Activated CD8-positive, alpha-beta memory T cell treated with anti-CD3 and anti-CD28 coated beads for 48 hours (primary cell): ENCODE measurements around the gene GPX4.

ENCODE experiments used
- DNase-seq, 3 experiments: peaks; one replicate each; pipeline ENCODE4 v3.0.0-alpha.2; 2020; ENCODE audit warnings: low read depth in 2 of 3, low spot score in 2 of 3

GPX4 gene

DNA sequence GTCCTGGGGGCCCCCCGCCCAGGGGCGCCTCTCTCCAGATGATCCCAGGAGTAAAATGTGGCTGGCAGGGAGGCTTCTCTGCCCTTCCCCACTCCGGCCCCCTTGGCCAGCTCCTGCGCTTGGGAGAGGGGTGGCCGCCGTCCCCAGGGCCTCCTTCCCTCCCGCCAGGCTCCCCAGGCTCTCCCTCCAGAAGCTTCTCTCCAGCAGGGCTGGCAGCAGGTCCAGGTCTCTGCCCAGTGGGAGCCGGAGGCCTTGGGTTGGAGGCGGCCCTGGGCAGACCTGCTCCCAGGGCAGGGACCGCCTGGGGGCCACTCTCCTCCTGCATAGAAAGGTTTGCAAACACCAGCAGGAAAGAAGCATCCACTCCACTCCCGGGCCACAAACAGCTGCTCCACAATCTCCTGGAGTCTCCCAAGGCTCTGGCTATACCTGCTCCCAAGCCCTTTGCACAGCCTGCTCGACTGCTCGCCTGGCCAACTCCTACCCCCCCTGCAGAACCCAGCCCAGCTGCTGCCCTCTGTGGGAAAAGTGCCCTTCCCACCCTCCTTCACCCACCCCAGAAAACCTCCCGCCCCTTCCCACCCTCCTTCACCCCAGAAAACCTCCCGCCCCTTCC is 44.2 kb downstream of the GPX4 start:
- DNase-seq: no peak

DNA sequence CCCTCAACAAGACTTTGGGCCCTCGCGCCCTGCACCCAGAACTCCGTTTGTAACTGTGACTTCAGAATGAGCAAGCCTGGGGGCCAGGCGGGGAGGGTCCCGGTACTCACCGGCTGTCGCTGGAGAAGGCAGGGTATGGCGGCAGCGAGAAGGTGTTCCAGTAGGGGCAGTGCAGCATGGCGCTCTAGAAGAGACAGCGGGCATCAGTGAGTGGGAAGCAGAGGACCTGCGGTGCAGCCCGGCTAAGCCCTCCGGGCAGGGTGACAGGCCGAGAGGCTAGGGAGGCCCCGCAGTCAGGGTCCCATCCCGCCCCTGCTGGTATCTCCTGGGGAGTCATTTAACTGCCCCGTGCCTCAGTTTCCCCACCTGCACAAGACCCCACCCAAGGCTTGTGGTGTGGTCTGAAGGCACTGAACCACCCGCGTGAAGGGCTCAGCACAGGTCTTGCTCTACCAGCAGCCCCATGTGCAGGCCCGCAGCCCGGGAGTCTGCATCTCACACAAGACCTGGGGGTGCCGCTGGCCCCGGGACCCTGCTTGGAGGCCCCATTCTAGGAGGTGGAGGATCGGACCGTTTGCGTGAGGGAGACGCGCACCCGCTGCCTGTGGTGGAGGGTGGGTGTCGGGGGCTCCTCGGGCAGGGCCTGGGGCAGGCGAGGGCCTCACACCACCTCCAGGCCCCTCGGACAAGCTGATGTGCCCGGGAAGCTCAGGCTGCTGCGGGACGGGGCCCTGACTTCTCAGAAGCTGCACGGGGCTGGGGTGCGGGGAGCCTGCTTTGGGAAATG is 45.7 kb downstream of the GPX4 start:
- no peak for DNase-seq

DNA sequence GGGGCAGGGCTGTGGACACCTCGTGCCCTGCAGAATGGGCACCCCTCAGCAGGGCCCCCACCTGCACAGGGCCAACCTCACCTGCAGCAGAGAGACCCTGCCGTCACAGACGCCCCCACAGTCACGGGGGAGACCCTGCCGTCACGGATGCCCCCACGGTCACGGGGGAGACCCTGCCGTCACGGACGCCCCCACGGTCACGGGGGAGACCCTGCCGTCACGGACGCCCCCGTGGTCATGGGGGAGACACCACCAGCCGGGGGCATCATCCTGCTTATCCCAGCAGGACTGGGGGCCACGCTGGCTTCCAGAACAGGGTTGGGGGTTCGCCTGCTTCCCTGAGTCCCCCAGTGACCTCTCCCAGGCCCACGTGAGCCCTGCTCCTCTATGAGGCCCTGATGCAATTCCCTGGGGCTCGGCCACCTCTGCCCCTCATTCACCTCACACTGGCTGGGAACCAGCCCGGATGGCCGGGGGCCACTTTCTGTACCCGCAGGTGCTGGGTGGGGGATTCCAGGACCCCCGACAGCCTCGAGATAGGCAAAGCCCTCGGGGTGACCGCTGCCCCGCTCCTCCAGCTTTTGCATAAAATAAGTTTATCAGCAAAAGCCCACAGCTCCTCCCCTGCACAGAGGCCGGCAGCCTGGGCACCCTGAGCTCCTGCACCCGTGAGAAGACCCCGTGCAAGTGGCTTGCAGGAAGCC is 46.7 kb downstream of the GPX4 start:
- no peak for DNase-seq

DNA sequence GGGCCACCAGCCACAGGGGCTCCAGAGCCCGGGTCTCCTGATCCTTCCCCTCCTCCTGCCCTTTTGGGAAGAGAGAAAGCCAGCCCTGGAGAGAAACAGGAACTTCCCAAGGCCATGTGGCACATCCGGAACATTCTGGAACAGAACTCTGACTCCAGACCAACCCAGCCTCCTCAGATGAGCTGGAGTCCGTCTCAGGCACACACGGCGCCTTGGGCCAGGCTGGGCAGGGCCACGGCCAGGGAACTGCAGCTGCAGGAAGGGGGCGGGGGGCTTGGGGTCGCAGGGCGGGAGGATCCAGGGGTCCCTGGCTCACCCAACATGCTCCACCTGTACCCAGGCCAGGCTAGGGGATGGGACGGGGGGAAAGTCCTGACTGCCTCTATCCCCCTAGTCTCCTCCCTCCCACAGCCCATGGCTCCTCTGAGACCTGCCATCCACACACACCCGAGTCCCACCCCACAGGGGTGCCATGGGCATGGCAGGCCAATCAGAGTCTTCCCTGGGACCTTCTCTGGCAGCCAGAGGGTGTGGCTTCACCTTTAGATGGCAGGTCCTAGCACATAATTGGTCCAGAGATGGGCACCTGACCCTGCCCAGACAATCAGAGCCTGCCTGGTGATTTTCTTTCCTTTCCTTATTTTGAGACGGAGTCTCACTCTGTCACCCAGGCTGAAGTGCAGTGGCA is 47.4 kb downstream of the GPX4 start:
- DNase-seq: no peak

DNA sequence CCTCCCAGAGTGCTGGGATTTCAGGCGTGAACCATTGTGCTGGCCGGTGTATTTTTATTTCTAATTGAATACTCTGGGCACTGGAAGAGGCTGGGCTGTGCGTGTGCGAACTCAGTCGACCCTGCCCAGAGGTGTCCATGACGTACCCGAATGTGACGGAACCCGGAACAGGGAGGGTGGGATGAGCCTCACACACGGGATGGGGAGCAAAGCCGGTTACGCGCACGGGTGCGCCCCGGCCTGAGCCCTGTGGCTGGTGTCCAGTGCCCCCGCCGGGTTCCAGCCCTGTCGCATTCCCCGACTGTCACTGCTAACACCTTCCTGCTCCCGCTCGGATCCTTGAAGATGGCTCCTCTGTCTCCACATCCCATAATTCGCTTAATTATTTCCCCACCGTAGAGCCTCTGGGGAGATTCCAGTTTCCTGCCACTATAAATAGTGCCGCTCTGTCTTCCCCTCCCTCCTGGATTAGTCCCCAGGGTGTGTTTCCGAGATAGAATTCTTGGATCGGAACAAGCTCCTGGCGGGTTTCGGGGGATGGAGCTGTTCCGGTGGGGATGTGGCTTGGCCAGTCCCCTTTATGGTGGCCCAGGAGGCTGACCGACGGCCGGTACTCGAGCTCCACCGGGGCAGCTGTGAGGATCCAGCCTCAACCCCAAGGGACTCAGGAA is 48.3 kb downstream of the GPX4 start:
- DNase-seq: no peak

DNA sequence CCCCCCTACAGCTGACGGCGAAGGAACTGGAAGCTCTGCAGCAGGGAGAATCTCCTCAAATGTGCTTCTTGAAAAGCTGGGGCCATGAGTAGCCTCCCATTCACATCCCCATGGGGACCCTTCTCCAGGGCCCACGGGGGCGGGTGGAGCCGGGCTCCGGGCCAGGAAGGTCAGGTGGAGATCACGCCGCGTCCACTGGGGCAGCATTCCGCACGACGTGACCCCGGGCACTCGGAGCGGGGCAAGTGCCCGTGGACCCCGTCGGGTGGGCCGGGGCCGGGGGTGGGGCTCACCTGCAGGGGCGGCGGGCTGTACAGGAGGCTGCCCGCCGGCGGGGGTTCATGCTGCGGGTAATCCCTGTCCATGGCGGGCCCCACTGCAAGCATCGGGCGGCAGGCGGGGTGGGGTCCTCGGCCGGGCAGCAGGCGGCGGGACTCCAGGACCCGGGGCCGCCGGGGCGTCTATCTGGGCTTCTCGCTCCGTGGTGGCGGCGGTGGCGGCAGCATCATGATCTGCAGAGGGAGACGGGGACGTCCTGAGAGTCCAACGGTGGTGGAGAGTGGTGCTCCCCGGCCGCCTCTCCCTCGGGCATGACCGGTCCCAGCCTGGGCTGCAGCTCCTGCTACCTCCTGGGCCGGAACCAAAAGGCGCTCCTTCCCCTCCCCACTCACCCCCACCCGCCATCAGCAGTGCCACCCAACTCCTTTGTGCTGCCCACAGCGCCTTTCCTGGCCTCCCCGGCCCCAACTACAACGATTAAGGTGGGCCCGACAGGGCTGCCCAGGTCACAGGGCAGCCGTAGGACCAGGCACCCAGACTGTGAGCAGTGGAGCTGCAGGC is 50.3 kb downstream of the GPX4 start:
- no peak for DNase-seq

DNA sequence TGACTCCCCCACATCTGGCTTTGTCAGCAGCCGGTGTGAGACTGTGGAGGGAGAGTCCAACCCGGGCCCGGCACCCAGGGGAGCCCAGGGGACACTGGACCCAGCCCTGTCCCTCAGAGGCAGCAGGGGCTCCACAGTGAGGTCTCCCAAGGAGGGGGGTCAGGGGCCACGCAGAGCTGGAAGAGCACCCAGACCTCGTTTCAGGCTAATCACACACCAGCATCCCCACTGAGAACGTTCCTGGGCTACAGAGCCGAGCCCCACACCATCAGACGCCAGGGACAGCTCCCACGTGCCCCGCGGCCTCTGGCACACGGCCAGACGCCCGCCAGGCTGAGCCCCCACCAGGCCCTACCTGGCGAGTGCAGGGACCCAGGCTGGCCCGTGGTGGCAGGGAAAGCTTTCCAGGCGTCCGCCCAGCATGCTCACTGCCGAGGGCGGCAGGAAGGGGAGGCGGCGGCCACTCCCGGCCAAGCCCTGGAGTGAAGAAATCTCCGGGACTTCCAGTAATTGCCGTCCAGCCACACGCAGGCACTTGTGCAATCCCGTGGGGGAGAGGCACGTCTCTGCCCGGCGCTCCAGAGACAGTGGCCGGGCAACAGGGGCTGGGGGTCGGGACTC is 51.0 kb downstream of the GPX4 start:
- no peak for DNase-seq

DNA sequence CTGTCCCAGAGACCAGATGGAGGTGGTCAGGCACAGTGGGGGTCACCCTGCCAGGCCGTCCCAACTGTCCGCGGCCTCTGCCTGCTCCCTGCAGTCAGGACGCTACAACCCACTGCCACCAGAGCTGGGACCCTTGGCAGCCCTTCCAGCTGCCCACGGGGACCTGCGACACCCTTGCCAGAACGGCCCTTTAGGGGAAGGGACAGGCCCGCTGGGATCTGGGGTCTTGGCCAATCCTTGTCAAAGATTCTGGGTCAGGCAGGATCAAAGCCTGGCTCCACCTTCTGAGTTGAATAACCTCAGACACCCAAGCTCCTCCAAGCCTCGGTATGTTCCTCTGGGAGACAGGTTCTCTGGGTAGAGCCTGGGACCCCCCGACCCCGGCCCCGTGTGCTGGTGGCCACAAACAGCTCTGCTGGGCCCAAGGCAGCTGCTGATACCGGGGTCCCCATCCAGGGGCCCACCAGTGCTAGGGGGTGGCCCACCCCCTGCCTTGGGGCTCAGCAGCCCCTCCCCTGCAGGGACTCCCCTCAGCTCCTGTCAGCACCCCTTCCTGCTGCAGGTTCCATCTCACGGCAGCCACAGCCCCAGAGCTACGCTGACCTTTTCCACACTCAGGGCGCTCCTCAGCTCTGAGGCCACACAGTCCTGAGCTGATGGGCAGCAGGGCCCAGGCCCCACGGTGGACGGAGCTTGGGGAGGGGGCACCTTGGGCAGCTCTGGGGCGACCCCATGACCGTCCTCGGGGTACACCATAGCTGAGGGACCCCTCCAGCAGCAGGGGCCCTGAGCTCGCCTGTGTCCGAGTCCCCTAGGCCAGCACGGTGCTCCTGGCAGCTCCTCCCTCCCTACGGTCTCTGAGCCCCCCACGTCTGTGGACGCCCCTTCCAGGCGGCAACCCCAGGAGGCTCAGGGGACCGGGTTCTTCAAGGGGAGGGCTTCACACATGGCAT is 51.8 kb downstream of the GPX4 start:
- DNase-seq: no peak
